ENCODE results near the gene HHIPL1. TPM values are rescaled to one million over a fixed set of nuclear protein-coding genes. Genes with fewer than 3 reads are reported as not detected.

The HHIPL1 gene
- total RNA-seq, 1 donor from 2014 or later = 0.86 TPM

DNA sequence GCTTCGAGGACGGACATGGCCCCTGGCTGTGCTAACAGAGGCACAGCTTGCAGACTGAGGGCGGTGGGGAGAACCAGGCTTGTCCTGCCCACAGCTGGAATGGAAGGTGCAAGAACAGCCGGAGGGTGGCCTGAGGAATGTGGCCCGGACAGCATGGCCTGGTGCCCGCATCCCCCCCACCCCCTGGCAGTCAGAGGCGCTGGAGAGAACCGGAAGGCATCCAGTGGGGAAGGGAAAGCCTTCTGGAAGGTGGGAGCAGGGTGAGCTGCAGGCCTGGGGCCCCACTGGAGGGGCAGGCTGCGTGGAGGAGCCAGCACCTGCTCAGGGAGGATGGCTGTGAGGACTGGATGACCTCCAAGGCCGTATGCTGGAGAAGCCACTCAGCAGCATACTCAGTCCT, 31.0 kb downstream of the HHIPL1 start:
- Mint-ChIP-seq H3K36me3 (ENCODE audit: low read depth, unreplicated experiment) (no peaks in the 10 kb centered on the region), H3K9me3 (ENCODE audit: unreplicated experiment) (peaks cover 16% of the 10 kb centered on the region), H3K4me1 (ENCODE audit: low read depth, unreplicated experiment) (peaks cover 5% of the 10 kb centered on the region), H3K27ac (ENCODE audit: unreplicated experiment) (no peak overlapping the region), H3K4me3 (ENCODE audit: unreplicated experiment) (no peak overlapping the region), H3K27me3 (ENCODE audit: low read depth, unreplicated experiment) (peaks cover 7% of the 10 kb centered on the region)
- Histone ChIP-seq H3K4me2 (ENCODE audit: low read length) (no peak overlapping the region), H3K79me2 (ENCODE audit: insufficient read depth, low read length) (no peaks in the 10 kb centered on the region), H3K36me3 (ENCODE audit: insufficient read depth, low read length) (no peaks in the 10 kb centered on the region), H3K4me3 (ENCODE audit: insufficient read depth, low read depth, low read length) (no peak overlapping the region), H3K9me3 (ENCODE audit: insufficient read depth, low read depth, low read length) (peaks cover 9% of the 10 kb centered on the region), H2AFZ (ENCODE audit: low read depth, low read length) (no peak overlapping the region), H4K20me1 (ENCODE audit: insufficient read depth, low read length) (no peaks in the 10 kb centered on the region), H3K27ac (ENCODE audit: low read depth, low read length) (no peak overlapping the region), H3K4me1 (ENCODE audit: insufficient read depth, low read length) (peaks cover 22% of the 10 kb centered on the region), H3K27me3 (ENCODE audit: insufficient read depth, low read length) (no peaks in the 10 kb centered on the region), H3K9ac (ENCODE audit: low read length) (no peak overlapping the region)
- DNase-seq (ENCODE audit: low read depth) (no peak), FAIRE-seq (no peak)
- TF ChIP-seq, protein P1, sequence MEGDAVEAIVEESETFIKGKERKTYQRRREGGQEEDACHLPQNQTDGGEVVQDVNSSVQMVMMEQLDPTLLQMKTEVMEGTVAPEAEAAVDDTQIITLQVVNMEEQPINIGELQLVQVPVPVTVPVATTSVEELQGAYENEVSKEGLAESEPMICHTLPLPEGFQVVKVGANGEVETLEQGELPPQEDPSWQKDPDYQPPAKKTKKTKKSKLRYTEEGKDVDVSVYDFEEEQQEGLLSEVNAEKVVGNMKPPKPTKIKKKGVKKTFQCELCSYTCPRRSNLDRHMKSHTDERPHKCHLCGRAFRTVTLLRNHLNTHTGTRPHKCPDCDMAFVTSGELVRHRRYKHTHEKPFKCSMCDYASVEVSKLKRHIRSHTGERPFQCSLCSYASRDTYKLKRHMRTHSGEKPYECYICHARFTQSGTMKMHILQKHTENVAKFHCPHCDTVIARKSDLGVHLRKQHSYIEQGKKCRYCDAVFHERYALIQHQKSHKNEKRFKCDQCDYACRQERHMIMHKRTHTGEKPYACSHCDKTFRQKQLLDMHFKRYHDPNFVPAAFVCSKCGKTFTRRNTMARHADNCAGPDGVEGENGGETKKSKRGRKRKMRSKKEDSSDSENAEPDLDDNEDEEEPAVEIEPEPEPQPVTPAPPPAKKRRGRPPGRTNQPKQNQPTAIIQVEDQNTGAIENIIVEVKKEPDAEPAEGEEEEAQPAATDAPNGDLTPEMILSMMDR (IDR thresholded peaks at IDR 0.05; ENCODE audit: insufficient read depth, low read depth, low read length) = no peak
- TF ChIP-seq EZH2 (IDR thresholded peaks at IDR 0.05; ENCODE audit: insufficient read depth, low read length) = no peak

DNA sequence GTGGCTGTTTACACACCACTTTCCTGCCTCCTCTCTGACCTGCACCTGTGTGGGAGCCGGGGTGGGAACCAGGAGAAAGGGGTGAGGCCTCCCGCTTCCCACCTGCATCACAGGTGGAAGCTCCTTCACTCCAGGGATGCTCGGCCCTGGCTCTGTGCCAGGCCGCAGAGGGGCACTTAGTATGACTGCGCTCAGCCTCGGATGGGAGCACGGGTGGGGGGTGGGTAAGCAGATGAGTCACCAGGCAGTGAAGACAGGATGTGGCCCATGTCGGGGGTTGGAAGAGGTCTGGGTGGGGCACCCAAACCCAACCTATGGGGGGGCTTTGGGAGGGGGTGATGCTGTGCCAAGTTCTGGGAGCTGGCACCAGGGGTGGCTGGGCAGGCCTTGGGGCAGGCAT, 31.7 kb downstream of the HHIPL1 start:
- Mint-ChIP-seq H3K9me3 (ENCODE audit: unreplicated experiment) (peaks cover 16% of the 10 kb centered on the region), H3K27ac (ENCODE audit: unreplicated experiment) (no peak overlapping the region)
- H3K27me3 ChIP-seq (ENCODE audit: insufficient read depth, low read length) = no peaks in the 10 kb centered on the region

More for the DNA sequence above, 31.7 kb downstream of the HHIPL1 start:
- H3K4me3 ChIP-seq (ENCODE audit: insufficient read depth, low read depth, low read length) = no peak overlapping the region
- no peak overlapping the region for H3K4me3 Mint-ChIP-seq (ENCODE audit: unreplicated experiment)
- no peak for TF ChIP-seq EZH2 (IDR thresholded peaks at IDR 0.05; ENCODE audit: insufficient read depth, low read length)
- TF ChIP-seq, protein P1 (IDR thresholded peaks at IDR 0.05; ENCODE audit: insufficient read depth, low read depth, low read length) = no peak
- FAIRE-seq (no peak), DNase-seq (ENCODE audit: low read depth) (no peak)
- no peak overlapping the region for H3K27ac ChIP-seq (ENCODE audit: low read depth, low read length)
- peaks cover 9% of the 10 kb centered on the region for H3K9me3 ChIP-seq (ENCODE audit: insufficient read depth, low read depth, low read length)
- H3K36me3 ChIP-seq (ENCODE audit: insufficient read depth, low read length) = no peaks in the 10 kb centered on the region
- peaks cover 6% of the 10 kb centered on the region for H3K27me3 Mint-ChIP-seq (ENCODE audit: low read depth, unreplicated experiment)
- H3K4me2 ChIP-seq (ENCODE audit: low read length) = no peak overlapping the region
- H4K20me1 ChIP-seq (ENCODE audit: insufficient read depth, low read length) = no peaks in the 10 kb centered on the region
- H3K4me1 Mint-ChIP-seq (ENCODE audit: low read depth, unreplicated experiment) = peaks cover under 1% of the 10 kb centered on the region
- H3K36me3 Mint-ChIP-seq (ENCODE audit: low read depth, unreplicated experiment) = no peaks in the 10 kb centered on the region
- H3K4me1 ChIP-seq (ENCODE audit: insufficient read depth, low read length) = peaks cover 15% of the 10 kb centered on the region
- no peak overlapping the region for H3K9ac ChIP-seq (ENCODE audit: low read length)
- H3K79me2 ChIP-seq (ENCODE audit: insufficient read depth, low read length) = no peaks in the 10 kb centered on the region
- H2AFZ ChIP-seq (ENCODE audit: low read depth, low read length) = no peak overlapping the region
